Esophagus (tissue), 2 donors: ENCODE data around the gene CDC14A. TPM values are rescaled to one million over a fixed set of nuclear protein-coding genes. Genes with fewer than 3 reads are reported as not detected.

Source experiments
- H3K27ac ChIP-seq, 2 donors: one replicate each; pipeline ENCODE4 v1.5.1; 2013; ENCODE audit warnings: low read depth in 2 of 2, mild to moderate bottlenecking in 2 of 2, inconsistent platforms in 1 of 2, low read length in 1 of 2, moderate library complexity in 1 of 2
- H3K27me3 ChIP-seq, 2 donors: one replicate each; pipeline ENCODE4 v1.6.1; 2013; ENCODE audit warnings: low read length in 2 of 2, control low read depth in 1 of 2, mild to moderate bottlenecking in 1 of 2; ENCODE audit not compliant: insufficient read depth in 2 of 2, control insufficient read depth in 1 of 2
- H3K36me3 ChIP-seq, 2 donors: one replicate each; pipeline ENCODE4 v1.6.1; 2013; ENCODE audit warnings: low read length in 1 of 2; ENCODE audit not compliant: control insufficient read depth in 2 of 2, insufficient read depth in 2 of 2
- H3K4me1 ChIP-seq, 2 donors: one replicate each; pipeline ENCODE4 v1.6.1; 2013; ENCODE audit warnings: low read length in 1 of 2; ENCODE audit not compliant: control insufficient read depth in 2 of 2, insufficient read depth in 2 of 2
- H3K4me3 ChIP-seq, 2 donors: one replicate each; pipeline ENCODE4 v1.5.1; 2013; ENCODE audit warnings: low read length in 2 of 2, mild to moderate bottlenecking in 2 of 2, low read depth in 1 of 2, moderate library complexity in 1 of 2
- H3K9me3 ChIP-seq, 2 donors: one replicate each; pipeline ENCODE4 v1.6.1; 2013; ENCODE audit warnings: mild to moderate bottlenecking in 2 of 2, low read depth in 1 of 2, low read length in 1 of 2, moderate library complexity in 1 of 2; ENCODE audit not compliant: control insufficient read depth in 2 of 2, insufficient read depth in 1 of 2
- whole genome bisulfite sequencing, 2 donors: extraction: QIAGEN DNeasy Blood & Tissue Kit; methylation state at CpG; one replicate each; pipeline ENCODE4 v1.1.7; 2013; 5-methylcytosine and 5-hydroxymethylcytosine counted together
- polyA plus RNA-seq, 2 donors: library from polyadenylated mRNA; stranded (reverse); fragments of 200-250 nt; gene quantifications; one replicate each; pipeline ENCODE4 v1.2.3, GENCODE V29; 2013
- donor health status: healthy with polysubstance abuse.
- donor health status: Bipolar disorder and iron deficiency.

Gene CDC14A
- polyA plus RNA-seq, 2 donors = 1.0 to 1.2 TPM

GRCh38 chr1:100377590-100378361 lies 25.5 kb downstream of the CDC14A start:
- Histone ChIP-seq H3K36me3 (no peaks in the 10 kb centered on the region), H3K4me3 (no peak overlapping the region), H3K9me3 (no peaks in the 10 kb centered on the region), H3K27me3 (no peaks in the 10 kb centered on the region), H3K4me1 (no peaks in the 10 kb centered on the region), H3K27ac (no peak overlapping the region)

DNA sequence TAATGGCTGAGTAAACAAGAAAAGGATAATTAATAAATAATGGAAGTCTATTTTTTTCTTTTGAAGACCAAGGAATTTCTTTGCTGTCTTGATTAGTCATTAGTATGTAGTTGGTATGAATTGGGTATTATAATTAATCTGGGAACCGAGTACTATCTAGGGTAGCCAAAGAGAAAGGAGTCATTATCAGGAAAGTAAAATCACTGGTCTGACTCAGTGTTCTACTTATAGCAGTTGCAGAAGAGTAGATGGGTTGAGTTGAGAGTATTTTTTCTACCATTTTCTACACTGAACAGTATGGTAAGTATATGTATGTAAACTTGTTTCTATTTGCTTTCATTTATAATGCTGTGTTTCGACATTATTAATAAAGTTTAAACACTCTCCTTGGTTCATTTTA lies 26.6 kb downstream of the CDC14A start:
- Histone ChIP-seq H3K4me3 (no peak overlapping the region), H3K36me3 (no peaks in the 10 kb centered on the region), H3K9me3 (no peaks in the 10 kb centered on the region), H3K4me1 (no peaks in the 10 kb centered on the region), H3K27me3 (no peaks in the 10 kb centered on the region), H3K27ac (no peak overlapping the region)
- 81% methylated on average over 2 of the region's 2 CpGs for WGBS, 2 donors

GRCh38 chr1:100380635-100381034 lies 28.3 kb downstream of the CDC14A start:
- WGBS, 2 donors = 52 to 80% methylated on average over 1 of the region's 1 CpG

GRCh38 chr1:100382657-100383056 lies 30.4 kb downstream of the CDC14A start:
- no peaks in the 10 kb centered on the region for H3K9me3 ChIP-seq
- 78 to 93% methylated on average over 1 of the region's 1 CpG for WGBS, 2 donors
- H3K27ac ChIP-seq = no peak overlapping the region
- H3K27me3 ChIP-seq = no peaks in the 10 kb centered on the region
- no peaks in the 10 kb centered on the region for H3K36me3 ChIP-seq
- H3K4me3 ChIP-seq = no peak overlapping the region
- H3K4me1 ChIP-seq = no peaks in the 10 kb centered on the region

More at GRCh38 chr1:100380635-100381034, 28.3 kb downstream of the CDC14A start:
- Histone ChIP-seq H3K27me3 (no peaks in the 10 kb centered on the region), H3K4me1 (no peaks in the 10 kb centered on the region), H3K4me3 (no peak overlapping the region), H3K9me3 (no peaks in the 10 kb centered on the region), H3K27ac (no peak overlapping the region), H3K36me3 (no peaks in the 10 kb centered on the region)

GRCh38 chr1:100383743-100384405 lies 31.6 kb downstream of the CDC14A start:
- Histone ChIP-seq H3K27me3 (no peaks in the 10 kb centered on the region), H3K36me3 (no peaks in the 10 kb centered on the region), H3K9me3 (no peaks in the 10 kb centered on the region), H3K4me1 (no peaks in the 10 kb centered on the region), H3K27ac (no peak overlapping the region), H3K4me3 (no peak overlapping the region)

- Histone ChIP-seq H3K27ac (no peak overlapping the region), H3K9me3 (no peaks in the 10 kb centered on the region), H3K36me3 (peaks cover 0 to 5% of the 10 kb centered on the region in 2 donors), H3K4me3 (no peak overlapping the region), H3K27me3 (no peaks in the 10 kb centered on the region), H3K4me1 (peaks cover 0 to 2% of the 10 kb centered on the region in 2 donors)
- 39 to 44% methylated on average over 5 of the region's 5 CpGs for WGBS, 2 donors
Observed at GRCh38 chr1:100387209-100387608, 34.9 kb downstream of the CDC14A start.

GRCh38 chr1:100387657-100388350 lies 35.5 kb downstream of the CDC14A start:
- no peaks in the 10 kb centered on the region for H3K9me3 ChIP-seq
- H3K27ac ChIP-seq = no peak overlapping the region
- H3K27me3 ChIP-seq = no peaks in the 10 kb centered on the region
- peaks cover 0 to 5% of the 10 kb centered on the region in 2 donors for H3K36me3 ChIP-seq
- H3K4me1 ChIP-seq = peaks cover 0 to 2% of the 10 kb centered on the region in 2 donors
- 47 to 55% methylated on average over 4 of the region's 4 CpGs for WGBS, 2 donors
- no peak overlapping the region for H3K4me3 ChIP-seq

- Histone ChIP-seq H3K27me3 (no peaks in the 10 kb centered on the region), H3K4me3 (no peak overlapping the region), H3K36me3 (peaks cover 0 to 5% of the 10 kb centered on the region in 2 donors), H3K27ac (no peak overlapping the region), H3K4me1 (peaks cover 0 to 2% of the 10 kb centered on the region in 2 donors), H3K9me3 (no peaks in the 10 kb centered on the region)
- 69 to 83% methylated on average over 2 of the region's 2 CpGs for WGBS, 2 donors
Observed at GRCh38 chr1:100390531-100390930, 38.2 kb downstream of the CDC14A start.

- Histone ChIP-seq H3K27ac (no peak overlapping the region), H3K4me1 (peaks cover 0 to 2% of the 10 kb centered on the region in 2 donors), H3K4me3 (no peak overlapping the region), H3K9me3 (no peaks in the 10 kb centered on the region), H3K36me3 (peaks cover 0 to 5% of the 10 kb centered on the region in 2 donors), H3K27me3 (no peaks in the 10 kb centered on the region)
- WGBS, 2 donors = 81 to 90% methylated on average over 1 of the region's 1 CpG
Observed at GRCh38 chr1:100391675-100392074, 39.4 kb downstream of the CDC14A start.
